ENCODE measurements around the gene CORO7.

DNA sequence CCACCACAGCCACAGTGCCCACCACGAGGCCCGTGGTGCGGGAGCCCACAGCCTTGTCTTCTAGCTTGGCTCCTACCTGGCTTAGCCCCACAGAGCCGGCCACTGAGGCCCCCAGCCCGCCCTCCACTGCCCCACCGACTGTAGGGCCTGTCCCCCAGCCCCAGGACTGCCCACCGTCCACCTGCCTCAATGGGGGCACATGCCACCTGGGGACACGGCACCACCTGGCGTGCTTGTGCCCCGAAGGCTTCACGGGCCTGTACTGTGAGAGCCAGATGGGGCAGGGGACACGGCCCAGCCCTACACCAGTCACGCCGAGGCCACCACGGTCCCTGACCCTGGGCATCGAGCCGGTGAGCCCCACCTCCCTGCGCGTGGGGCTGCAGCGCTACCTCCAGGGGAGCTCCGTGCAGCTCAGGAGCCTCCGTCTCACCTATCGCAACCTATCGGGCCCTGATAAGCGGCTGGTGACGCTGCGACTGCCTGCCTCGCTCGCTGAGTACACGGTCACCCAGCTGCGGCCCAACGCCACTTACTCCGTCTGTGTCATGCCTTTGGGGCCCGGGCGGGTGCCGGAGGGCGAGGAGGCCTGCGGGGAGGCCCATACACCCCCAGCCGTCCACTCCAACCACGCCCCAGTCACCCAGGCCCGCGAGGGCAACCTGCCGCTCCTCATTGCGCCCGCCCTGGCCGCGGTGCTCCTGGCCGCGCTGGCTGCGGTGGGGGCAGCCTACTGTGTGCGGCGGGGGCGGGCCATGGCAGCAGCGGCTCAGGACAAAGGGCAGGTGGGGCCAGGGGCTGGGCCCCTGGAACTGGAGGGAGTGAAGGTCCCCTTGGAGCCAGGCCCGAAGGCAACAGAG lies 34.2 kb downstream of the CORO7 start:
- TF ChIP-seq, protein P1, sequence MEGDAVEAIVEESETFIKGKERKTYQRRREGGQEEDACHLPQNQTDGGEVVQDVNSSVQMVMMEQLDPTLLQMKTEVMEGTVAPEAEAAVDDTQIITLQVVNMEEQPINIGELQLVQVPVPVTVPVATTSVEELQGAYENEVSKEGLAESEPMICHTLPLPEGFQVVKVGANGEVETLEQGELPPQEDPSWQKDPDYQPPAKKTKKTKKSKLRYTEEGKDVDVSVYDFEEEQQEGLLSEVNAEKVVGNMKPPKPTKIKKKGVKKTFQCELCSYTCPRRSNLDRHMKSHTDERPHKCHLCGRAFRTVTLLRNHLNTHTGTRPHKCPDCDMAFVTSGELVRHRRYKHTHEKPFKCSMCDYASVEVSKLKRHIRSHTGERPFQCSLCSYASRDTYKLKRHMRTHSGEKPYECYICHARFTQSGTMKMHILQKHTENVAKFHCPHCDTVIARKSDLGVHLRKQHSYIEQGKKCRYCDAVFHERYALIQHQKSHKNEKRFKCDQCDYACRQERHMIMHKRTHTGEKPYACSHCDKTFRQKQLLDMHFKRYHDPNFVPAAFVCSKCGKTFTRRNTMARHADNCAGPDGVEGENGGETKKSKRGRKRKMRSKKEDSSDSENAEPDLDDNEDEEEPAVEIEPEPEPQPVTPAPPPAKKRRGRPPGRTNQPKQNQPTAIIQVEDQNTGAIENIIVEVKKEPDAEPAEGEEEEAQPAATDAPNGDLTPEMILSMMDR (IDR thresholded peaks at IDR 0.05) = no peak
- no peak for TF ChIP-seq ZFX (IDR thresholded peaks at IDR 0.05; ENCODE audit: borderline replicate concordance)
